HL-60 (cell line): ENCODE measurements around the gene GALNT13.

Source experiments
- DNase-seq, 2 experiments: peaks; one replicate each; pipeline ENCODE4 v3.0.0-alpha.2; 2010 to 2020; ENCODE audit warnings: low read depth in 1 of 2, low spot score in 1 of 2
- H3K27ac ChIP-seq: fragments of 250-450 bp; sonication (Bioruptor Pico); replicated peaks from 2 replicates; pipeline ENCODE4 v1.5.1; 2020; ENCODE audit warnings: mild to moderate bottlenecking, moderate library complexity
- H3K27me3 ChIP-seq: fragments of 250-450 bp; sonication (Bioruptor Pico); 2 replicates; pipeline ENCODE4 v1.5.1; 2021; ENCODE audit warnings: mild to moderate bottlenecking, moderate library complexity; ENCODE audit not compliant: insufficient read depth, poor library complexity, severe bottlenecking
- H3K4me3 ChIP-seq: replicated peaks from 2 replicates; pipeline ENCODE4 v1.5.1; 2011; ENCODE audit warnings: mild to moderate bottlenecking, control low read depth, low read length; ENCODE audit not compliant: insufficient read depth
- CTCF ChIP-seq: IDR thresholded peaks from one replicate; pipeline ENCODE4 v1.5.1; 2011; ENCODE audit warnings: low read length, control low read depth, inconsistent platforms; ENCODE audit not compliant: insufficient read depth
- GABPA ChIP-seq: IDR thresholded peaks from 2 replicates; pipeline ENCODE4 v1.6.1; 2012; ENCODE audit warnings: low read depth
- POLR2AphosphoS5 ChIP-seq: IDR thresholded peaks from 2 replicates; pipeline ENCODE4 v1.6.1; 2012; ENCODE audit warnings: low read depth
- SPI1 ChIP-seq: IDR thresholded peaks from 2 replicates; pipeline ENCODE4 v1.6.1; 2012; ENCODE audit warnings: low read depth, mild to moderate bottlenecking, borderline replicate concordance
- TF ChIP-seq, protein P1 (sequence below): IDR thresholded peaks from 2 replicates; pipeline ENCODE4 v1.6.1; 2012; ENCODE audit warnings: low read depth; ENCODE audit not compliant: insufficient replicate concordance

Gene GALNT13

GRCh38 chr2:154194909-154195643 lies 323.4 kb downstream of the GALNT13 start:
- H3K4me3 ChIP-seq: no peak overlapping the region
- no peak for TF ChIP-seq SPI1
- TF ChIP-seq GABPA: no peak
- TF ChIP-seq POLR2AphosphoS5: no peak
- no peak for TF ChIP-seq CTCF
- TF ChIP-seq, protein P1, sequence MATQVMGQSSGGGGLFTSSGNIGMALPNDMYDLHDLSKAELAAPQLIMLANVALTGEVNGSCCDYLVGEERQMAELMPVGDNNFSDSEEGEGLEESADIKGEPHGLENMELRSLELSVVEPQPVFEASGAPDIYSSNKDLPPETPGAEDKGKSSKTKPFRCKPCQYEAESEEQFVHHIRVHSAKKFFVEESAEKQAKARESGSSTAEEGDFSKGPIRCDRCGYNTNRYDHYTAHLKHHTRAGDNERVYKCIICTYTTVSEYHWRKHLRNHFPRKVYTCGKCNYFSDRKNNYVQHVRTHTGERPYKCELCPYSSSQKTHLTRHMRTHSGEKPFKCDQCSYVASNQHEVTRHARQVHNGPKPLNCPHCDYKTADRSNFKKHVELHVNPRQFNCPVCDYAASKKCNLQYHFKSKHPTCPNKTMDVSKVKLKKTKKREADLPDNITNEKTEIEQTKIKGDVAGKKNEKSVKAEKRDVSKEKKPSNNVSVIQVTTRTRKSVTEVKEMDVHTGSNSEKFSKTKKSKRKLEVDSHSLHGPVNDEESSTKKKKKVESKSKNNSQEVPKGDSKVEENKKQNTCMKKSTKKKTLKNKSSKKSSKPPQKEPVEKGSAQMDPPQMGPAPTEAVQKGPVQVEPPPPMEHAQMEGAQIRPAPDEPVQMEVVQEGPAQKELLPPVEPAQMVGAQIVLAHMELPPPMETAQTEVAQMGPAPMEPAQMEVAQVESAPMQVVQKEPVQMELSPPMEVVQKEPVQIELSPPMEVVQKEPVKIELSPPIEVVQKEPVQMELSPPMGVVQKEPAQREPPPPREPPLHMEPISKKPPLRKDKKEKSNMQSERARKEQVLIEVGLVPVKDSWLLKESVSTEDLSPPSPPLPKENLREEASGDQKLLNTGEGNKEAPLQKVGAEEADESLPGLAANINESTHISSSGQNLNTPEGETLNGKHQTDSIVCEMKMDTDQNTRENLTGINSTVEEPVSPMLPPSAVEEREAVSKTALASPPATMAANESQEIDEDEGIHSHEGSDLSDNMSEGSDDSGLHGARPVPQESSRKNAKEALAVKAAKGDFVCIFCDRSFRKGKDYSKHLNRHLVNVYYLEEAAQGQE: no peak
- no peaks in the 10 kb centered on the region for H3K27me3 ChIP-seq
- no peak overlapping the region for H3K27ac ChIP-seq
- no peak for DNase-seq

- Histone ChIP-seq H3K4me3 (no peak overlapping the region), H3K27me3 (no peaks in the 10 kb centered on the region), H3K27ac (no peak overlapping the region)
- TF ChIP-seq POLR2AphosphoS5: no peak
- TF ChIP-seq GABPA: no peak
- TF ChIP-seq, protein P1: no peak
- no peak for TF ChIP-seq CTCF
- no peak for TF ChIP-seq SPI1
- no peak for DNase-seq
Measured at GRCh38 chr2:154195644-154196195, 324.0 kb downstream of the GALNT13 start.

DNA sequence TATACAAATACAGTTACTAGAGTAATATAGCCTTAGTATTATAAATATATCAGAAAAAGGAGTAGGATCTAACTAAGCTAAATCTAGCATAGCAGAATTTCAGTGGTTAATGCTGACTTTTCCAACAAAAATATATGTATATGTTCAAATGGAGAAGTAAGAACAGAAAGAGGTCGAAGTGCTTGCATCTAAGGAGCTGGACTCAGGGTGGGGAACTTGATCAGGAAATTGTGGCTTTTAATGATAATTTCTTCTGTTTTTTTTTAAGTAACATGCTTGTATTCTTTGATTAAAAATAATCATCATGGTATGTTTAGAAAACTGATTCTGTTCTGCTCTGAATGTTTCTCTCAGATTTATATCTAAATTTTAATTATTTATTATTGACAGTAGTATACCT lies 327.1 kb downstream of the GALNT13 start:
- H3K4me3 ChIP-seq: no peak overlapping the region
- DNase-seq: no peak
- H3K27me3 ChIP-seq: no peaks in the 10 kb centered on the region
- TF ChIP-seq SPI1 (no peak), GABPA (no peak), CTCF (no peak), POLR2AphosphoS5 (no peak)
- TF ChIP-seq, protein P1: no peak
- H3K27ac ChIP-seq: no peak overlapping the region
